Colon (tissue), 2 donors: Measurements from ENCODE around the gene ETV1.

Experiments
- FAIRE-seq: peaks from 2 replicates; lab custom pipeline; 2012; peaks lifted over from hg19 to GRCh38; lab: Jason Lieb, UNC
- donor health status: control.
- donor health status: control.

The ETV1 gene

GRCh38 chr7:13879143-13879542 is 110.3 kb downstream of the ETV1 start:
- FAIRE-seq = no peak

GRCh38 chr7:13878154-13878553 is 111.3 kb downstream of the ETV1 start:
- no peak for FAIRE-seq

GRCh38 chr7:13875496-13876074 is 113.9 kb downstream of the ETV1 start:
- FAIRE-seq = no peak

- no peak for FAIRE-seq
These were observed 114.7 kb downstream of the ETV1 start for GRCh38 chr7:13874783-13875182.

GRCh38 chr7:13872709-13873108 is 116.8 kb downstream of the ETV1 start:
- no peak for FAIRE-seq

- no peak for FAIRE-seq
These were observed 118.5 kb downstream of the ETV1 start for GRCh38 chr7:13871008-13871407.

- FAIRE-seq = no peak
These were observed 128.7 kb downstream of the ETV1 start for GRCh38 chr7:13860734-13861133.

- FAIRE-seq = no peak
These were observed 133.5 kb downstream of the ETV1 start for GRCh38 chr7:13856012-13856411.

GRCh38 chr7:13852281-13852968 is 137.0 kb downstream of the ETV1 start:
- no peak for FAIRE-seq

GRCh38 chr7:13851736-13852135 is 137.7 kb downstream of the ETV1 start:
- FAIRE-seq = no peak

- FAIRE-seq = no peak
These were observed 139.2 kb downstream of the ETV1 start for GRCh38 chr7:13850185-13850752.

- no peak for FAIRE-seq
These were observed 140.1 kb downstream of the ETV1 start for GRCh38 chr7:13849163-13849892.

- FAIRE-seq = no peak
These were observed 140.8 kb downstream of the ETV1 start for GRCh38 chr7:13848681-13849131.

GRCh38 chr7:13846386-13846785 is 143.1 kb downstream of the ETV1 start:
- FAIRE-seq = no peak

- no peak for FAIRE-seq
These were observed 143.9 kb downstream of the ETV1 start for GRCh38 chr7:13845601-13846000.

- no peak for FAIRE-seq
These were observed 144.5 kb downstream of the ETV1 start for GRCh38 chr7:13844954-13845353.

- no peak for FAIRE-seq
These were observed 148.2 kb downstream of the ETV1 start for GRCh38 chr7:13841284-13841683.
